ENCODE measurements around the gene BLMH.

The BLMH gene

GRCh38 chr17:30222721-30223175 is 69.0 kb downstream of the BLMH start:
- peak in 1 of 2 donors; percentile 21 for DNase-seq
- TF ChIP-seq CTCF (IDR thresholded peaks at IDR 0.05): no peak

GRCh38 chr17:30222251-30222650 is 69.5 kb downstream of the BLMH start:
- H3K9me3 ChIP-seq: no peaks in the 10 kb centered on the region
- no peaks in the 10 kb centered on the region for H3K4me1 ChIP-seq
- H3K27ac ChIP-seq: no peak overlapping the region
- intact Hi-C loops (cut with DNase I; ENCODE audit: low total_unique reads): no loop called here
- no peak overlapping the region for H3K4me3 ChIP-seq
- TF ChIP-seq CTCF (IDR thresholded peaks at IDR 0.05): no peak
- no peak for DNase-seq
- no peaks in the 10 kb centered on the region for H3K27me3 ChIP-seq
- no peaks in the 10 kb centered on the region for H3K36me3 ChIP-seq

More at GRCh38 chr17:30222721-30223175, 69.0 kb downstream of the BLMH start:
- intact Hi-C loops (cut with DNase I; ENCODE audit: low total_unique reads): no loop called here
- H3K9me3 ChIP-seq: no peaks in the 10 kb centered on the region
- H3K4me1 ChIP-seq: no peaks in the 10 kb centered on the region
- H3K4me3 ChIP-seq: no peak overlapping the region
- H3K27ac ChIP-seq: no peak overlapping the region
- no peaks in the 10 kb centered on the region for H3K27me3 ChIP-seq
- H3K36me3 ChIP-seq: no peaks in the 10 kb centered on the region

GRCh38 chr17:30221346-30221745 is 70.4 kb downstream of the BLMH start:
- no peak for DNase-seq
- no peak overlapping the region for H3K4me3 ChIP-seq
- no peaks in the 10 kb centered on the region for H3K9me3 ChIP-seq
- no peaks in the 10 kb centered on the region for H3K4me1 ChIP-seq
- no peaks in the 10 kb centered on the region for H3K27me3 ChIP-seq
- no peak for TF ChIP-seq CTCF (IDR thresholded peaks at IDR 0.05)
- intact Hi-C loops (cut with DNase I; ENCODE audit: low total_unique reads): no loop called here
- no peaks in the 10 kb centered on the region for H3K36me3 ChIP-seq
- H3K27ac ChIP-seq: no peak overlapping the region

GRCh38 chr17:30220414-30220813 is 71.3 kb downstream of the BLMH start:
- no peaks in the 10 kb centered on the region for H3K36me3 ChIP-seq
- no peaks in the 10 kb centered on the region for H3K9me3 ChIP-seq
- no peaks in the 10 kb centered on the region for H3K4me1 ChIP-seq
- intact Hi-C loops (cut with DNase I; ENCODE audit: low total_unique reads): no loop called here
- no peak for DNase-seq
- TF ChIP-seq CTCF (IDR thresholded peaks at IDR 0.05): no peak
- no peaks in the 10 kb centered on the region for H3K27me3 ChIP-seq
- no peak overlapping the region for H3K4me3 ChIP-seq
- H3K27ac ChIP-seq: no peak overlapping the region

- DNase-seq: no peak
- no peak overlapping the region for H3K27ac ChIP-seq
- intact Hi-C loops (cut with DNase I; ENCODE audit: low total_unique reads): no loop called here
- TF ChIP-seq CTCF (IDR thresholded peaks at IDR 0.05): no peak
- H3K4me3 ChIP-seq: no peak overlapping the region
- no peaks in the 10 kb centered on the region for H3K36me3 ChIP-seq
- H3K27me3 ChIP-seq: no peaks in the 10 kb centered on the region
- H3K4me1 ChIP-seq: no peaks in the 10 kb centered on the region
- H3K9me3 ChIP-seq: no peaks in the 10 kb centered on the region
Measured at GRCh38 chr17:30219833-30220232, 71.9 kb downstream of the BLMH start.

GRCh38 chr17:30219315-30219714 is 72.4 kb downstream of the BLMH start:
- Histone ChIP-seq H3K27me3 (no peaks in the 10 kb centered on the region), H3K9me3 (no peaks in the 10 kb centered on the region), H3K27ac (no peak overlapping the region), H3K36me3 (no peaks in the 10 kb centered on the region), H3K4me1 (no peaks in the 10 kb centered on the region), H3K4me3 (no peak overlapping the region)
- TF ChIP-seq CTCF (IDR thresholded peaks at IDR 0.05): no peak
- DNase-seq: no peak
- intact Hi-C loops (cut with DNase I; ENCODE audit: low total_unique reads): no loop called here

Data from tibial artery (tissue), 4 donors.